HepG2 (cell line): ENCODE results near the gene ATR. TPM values are rescaled to one million over a fixed set of nuclear protein-coding genes. Genes with fewer than 3 reads are reported as not detected.

Experiments used
- ATAC-seq: fragments of 200-7000 bp; cut with Tn5 transposase; 3 replicates; pipeline ENCODE4 v1.9.1; 2020; ENCODE audit warnings: mild to moderate bottlenecking, moderate library complexity
- BruUV-seq: library from RNA; stranded (reverse); fragments of 400-500 nt; replicated peaks from 2 replicates; lab custom pipeline; 2021; lab: Mats Ljungman, UMichigan
- CTCF ChIA-PET: fragments of 300-600 bp; formaldehyde crosslinking; extraction: SDS; loops from one replicate; lab custom pipeline; 2021; ENCODE audit warnings: low total read pairs, inconsistent platforms, low intra/inter-chr PET ratio; lab: Yijun Ruan, JAX
- POLR2A ChIA-PET: fragments of 350-600 bp; sonication (Branson Sonifier 250); formaldehyde crosslinking; loops from one replicate; lab custom pipeline; 2020; ENCODE audit warnings: antibody characterized with exemption, inconsistent platforms; lab: Yijun Ruan, JAX
- DNase-seq: peaks from one replicate; pipeline ENCODE4 v3.0.0-alpha.2; 2015; ENCODE audit warnings: low spot score
- FAIRE-seq: peaks from 3 replicates; lab custom pipeline; 2011; peaks lifted over from hg19 to GRCh38; lab: Jason Lieb, UNC
- H2AFZ ChIP-seq: one replicate; pipeline ENCODE4 v1.6.1; 2011; ENCODE audit warnings: low read length, inconsistent platforms
- H3K27ac ChIP-seq: fragments of 300-600 bp; 3 replicates; pipeline ENCODE4 v1.8.0; 2011; ENCODE audit warnings: mixed run types, mild to moderate bottlenecking, mixed read lengths, low read length, inconsistent platforms; ENCODE audit not compliant: insufficient read depth; ENCODE audit errors: extremely low read length
- H3K27me3 ChIP-seq, 2 experiments: fragments of 200-600 bp in 1 of 2; 2 replicates in 1 of 2; 3 replicates in 1 of 2; pipeline versions ENCODE4 v1.6.0 to v1.8.0; 2011; ENCODE audit warnings: low read length in 2 of 2, mild to moderate bottlenecking in 2 of 2, moderate library complexity in 2 of 2, inconsistent platforms in 1 of 2; ENCODE audit not compliant: insufficient read depth in 2 of 2, control insufficient read depth in 1 of 2
- H3K36me3 ChIP-seq, 2 experiments: fragments of 200-600 bp in 1 of 2; replicated peaks in 1 of 2; 2 replicates in 1 of 2; 3 replicates in 1 of 2; pipeline versions ENCODE4 v1.5.1 to v1.8.0; 2011; ENCODE audit warnings: low read length in 2 of 2, inconsistent platforms in 1 of 2; ENCODE audit not compliant: insufficient read depth in 2 of 2, control insufficient read depth in 1 of 2
- H3K4me1 ChIP-seq: 2 replicates; pipeline ENCODE4 v1.5.1; 2012; ENCODE audit warnings: low read length, inconsistent platforms; ENCODE audit not compliant: insufficient read depth
- H3K4me2 ChIP-seq: 2 replicates; pipeline ENCODE4 v1.6.0; 2011; ENCODE audit warnings: low read depth, low read length, inconsistent platforms
- H3K4me3 ChIP-seq, 3 experiments: fragments of 200-600 bp in 1 of 3; sonication (generic), shearing (Covaris generic) in 1 of 3; replicated peaks in 1 of 3; 2 replicates each; pipeline ENCODE4 v1.5.1; 2011 to 2016; ENCODE audit warnings: low read length in 3 of 3, inconsistent platforms in 2 of 3, low read depth in 2 of 3, mild to moderate bottlenecking in 2 of 3, control low read depth in 1 of 3, mixed read lengths in 1 of 3; ENCODE audit not compliant: insufficient read depth in 1 of 3
- H3K79me2 ChIP-seq: one replicate; pipeline ENCODE4 v1.6.1; 2011; ENCODE audit warnings: low read length, inconsistent platforms; ENCODE audit not compliant: insufficient read depth
- H3K9ac ChIP-seq: 2 replicates; pipeline ENCODE4 v1.6.0; 2011; ENCODE audit warnings: mild to moderate bottlenecking, low read depth, low read length, inconsistent platforms; ENCODE audit not compliant: insufficient read depth
- H3K9me3 ChIP-seq: 2 replicates; pipeline ENCODE4 v1.5.1; 2012; ENCODE audit warnings: mild to moderate bottlenecking, low read length
- H4K20me1 ChIP-seq: 2 replicates; pipeline ENCODE4 v1.6.0; 2011; ENCODE audit warnings: inconsistent platforms, mild to moderate bottlenecking, low read length, moderate library complexity; ENCODE audit not compliant: insufficient read depth
- CBX2 ChIP-seq, 2 experiments: fragments of 200-600 bp in 1 of 2; sonication (generic); formaldehyde crosslinking in 1 of 2; IDR thresholded peaks; 2 replicates each; pipeline versions ENCODE4 v1.7.0 to v1.8.1; 2018 to 2022; ENCODE audit warnings: low read depth in 2 of 2, low read length in 1 of 2, mild to moderate bottlenecking in 1 of 2, missing genetic modification reagents in 1 of 2
- HHEX ChIP-seq: IDR thresholded peaks from 2 replicates; pipeline ENCODE4 v1.6.1; 2016; ENCODE audit warnings: control low read depth
- NONO ChIP-seq, 2 experiments: fragments of 450-650 bp in 1 of 2; sonication (generic) in 1 of 2; formaldehyde crosslinking in 1 of 2; IDR thresholded peaks in 1 of 2; conservative IDR thresholded peaks in 1 of 2; 2 replicates each; pipeline versions ENCODE4 v1.6.1 to v1.8.0; 2017 to 2022; ENCODE audit warnings: mild to moderate bottlenecking in 1 of 2, missing genetic modification reagents in 1 of 2, moderate library complexity in 1 of 2
- PRMT3 ChIP-seq: sonication (generic); formaldehyde crosslinking; IDR thresholded peaks from 2 replicates; pipeline ENCODE4 v1.8.1; 2022; ENCODE audit warnings: low read depth, mild to moderate bottlenecking, moderate library complexity, missing genetic modification reagents, borderline replicate concordance
- SP1 ChIP-seq, 2 experiments: fragments of 450-650 bp in 1 of 2; sonication (generic) in 1 of 2; formaldehyde crosslinking in 1 of 2; IDR thresholded peaks; 2 replicates each; pipeline versions ENCODE4 v1.4.0 to v1.6.1; 2016 to 2020; ENCODE audit warnings: missing genetic modification reagents in 1 of 2
- ZFAT ChIP-seq: sonication (generic); formaldehyde crosslinking; conservative IDR thresholded peaks from 2 replicates; pipeline ENCODE4 v1.8.1; 2023; ENCODE audit warnings: missing genetic modification reagents, inconsistent platforms
- ZNF12 ChIP-seq: sonication (generic); formaldehyde crosslinking; IDR thresholded peaks from 2 replicates; pipeline ENCODE4 v1.5.0; 2020; ENCODE audit warnings: missing genetic modification reagents
- ZNF30 ChIP-seq: sonication (generic); formaldehyde crosslinking; IDR thresholded peaks from 2 replicates; pipeline ENCODE4 v1.5.0; 2020; ENCODE audit warnings: mild to moderate bottlenecking, missing genetic modification reagents
- ZNF446 ChIP-seq: sonication (generic); formaldehyde crosslinking; IDR thresholded peaks from 2 replicates; pipeline ENCODE4 v1.5.0; 2020; ENCODE audit warnings: mild to moderate bottlenecking, missing genetic modification reagents
- ZNF484 ChIP-seq: sonication (generic); formaldehyde crosslinking; IDR thresholded peaks from 2 replicates; pipeline ENCODE4 v1.5.1; 2020; ENCODE audit warnings: mild to moderate bottlenecking, low read depth, missing genetic modification reagents, borderline replicate concordance
- ZSCAN22 ChIP-seq: sonication (generic); formaldehyde crosslinking; IDR thresholded peaks from 2 replicates; pipeline ENCODE4 v1.4.0; 2020; ENCODE audit warnings: mild to moderate bottlenecking, missing genetic modification reagents
- WGBS: methylation state at CpG from one replicate; pipeline ENCODE4 v1.1.6; 2017; ENCODE audit warnings: low lambda C conversion rate; 5-methylcytosine and 5-hydroxymethylcytosine counted together
- in situ Hi-C: cut with HindIII; loops from 2 replicates; pipeline ENCODE4 v1.10.0; 2017; ENCODE audit warnings: low pct_unique_long_range_greater_than_20kb; ENCODE audit not compliant: extremely low pct_ligation_motif_present
- intact Hi-C: fragments of 100-400 bp; cut with micrococcal nuclease; formaldehyde crosslinking; loops from one replicate; pipeline ENCODE4 v1.10.0; 2022; ENCODE audit not compliant: unreplicated experiment
- polyA plus RNA-seq, 8 experiments: library from polyadenylated mRNA; depleted of rRNA in 3 of 8; stranded (reverse) in 7 of 8; unstranded in 1 of 8; fragments of >200 nt; fragmentation: Illumina TruSeq in 4 of 8; extraction: Trizol in 4 of 8; gene quantifications; 2 replicates each; pipeline versions ENCODE4 v1.2.1 to v1.2.3, GENCODE V29; 2011 to 2016; ENCODE audit warnings: low read depth in 4 of 8, missing spikeins in 1 of 8, mixed read lengths in 1 of 8; ENCODE audit not compliant: insufficient read depth in 1 of 8
- total RNA-seq, 5 experiments: library from RNA; depleted of rRNA; stranded (reverse); fragments of >200 nt; fragmentation: Illumina TruSeq; extraction: Trizol; gene quantifications; 2 replicates each; pipeline ENCODE4 v1.2.3, GENCODE V29; 2016; ENCODE audit warnings: low read depth in 1 of 5
- TF ChIP-seq, protein P1 (sequence below): sonication (generic); formaldehyde crosslinking; IDR thresholded peaks from 2 replicates; pipeline ENCODE4 v1.9.0; 2021; ENCODE audit warnings: missing genetic modification reagents, borderline replicate concordance

Gene ATR
- total and polyA plus RNA-seq, 2 of the 13 experiments (the other 11 are each of a cell fraction or from before 2014, with no cell fraction given) = 6.6 to 17.0 TPM

DNA sequence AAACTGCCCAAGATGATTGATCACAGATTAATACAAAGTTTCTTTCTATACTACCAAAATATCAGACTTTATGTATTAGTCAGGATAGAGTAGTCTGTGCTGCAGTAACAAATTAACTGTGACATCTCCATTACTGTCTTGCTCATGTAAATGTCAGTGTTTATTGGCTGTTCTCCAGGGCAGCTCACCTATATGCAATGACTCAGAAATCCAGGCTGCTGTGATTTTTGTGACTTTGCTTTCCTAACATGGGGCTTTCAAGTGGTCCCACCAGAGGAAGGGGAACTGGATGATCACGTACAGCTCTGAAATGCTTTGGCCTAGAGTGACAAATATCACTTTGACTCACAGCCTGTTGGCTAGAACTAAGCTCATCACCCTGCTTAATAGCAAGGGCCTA lies 30.6 kb upstream of the ATR start:
- peaks cover 2% of the 10 kb centered on the region for H3K79me2 ChIP-seq
- H3K9me3 ChIP-seq = no peaks in the 10 kb centered on the region
- BruUV-seq = no TSS peak
- H3K4me2 ChIP-seq = no peak overlapping the region
- FAIRE-seq = no peak
- no peak overlapping the region for H3K4me3 ChIP-seq
- in situ Hi-C loops = no loop called here
- no peak overlapping the region for H3K27ac ChIP-seq
- no peaks in the 10 kb centered on the region for H4K20me1 ChIP-seq
- H3K4me1 ChIP-seq = no peaks in the 10 kb centered on the region
- ATAC-seq = no peak
- TF ChIP-seq ZNF12 (CRISPR knock-in tag) (peak; percentile 95), HHEX (no peak)
- no peak overlapping the region for H3K9ac ChIP-seq
- no peaks in the 10 kb centered on the region for H3K36me3 ChIP-seq
- ChIA-PET POLR2A (interaction anchor here (1.6 kb wide), 1 partner anchor 13 kb away, joined by 4 read pairs; no protein-coding TSS in a partner anchor), CTCF (no interaction called here)
- no peak for DNase-seq
- H2AFZ ChIP-seq = no peak overlapping the region
- WGBS = 90% methylated on average over 1 of the region's 1 CpG
- intact Hi-C loops = no loop called here
- H3K27me3 ChIP-seq = no peaks in the 10 kb centered on the region

DNA sequence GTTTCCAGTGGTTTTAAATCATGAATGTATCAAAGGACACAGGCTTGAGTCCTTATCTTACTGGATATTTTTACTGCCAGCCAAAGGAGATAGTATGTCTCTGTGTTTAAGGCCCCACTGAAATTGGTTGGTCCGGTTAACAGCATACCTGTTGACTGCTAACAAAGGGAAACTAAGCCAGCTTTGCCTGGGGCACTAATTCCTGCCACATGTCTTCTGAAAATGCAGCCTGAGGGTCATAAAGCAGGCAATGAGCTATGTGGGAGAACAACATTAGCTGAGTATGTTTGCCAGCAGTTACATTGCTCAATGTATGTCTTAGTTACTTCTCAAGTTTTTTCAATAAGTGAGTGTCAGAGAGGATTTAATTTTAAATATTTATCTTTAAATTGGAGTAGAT lies 30.1 kb upstream of the ATR start:
- DNase-seq (no peak), ATAC-seq (no peak), FAIRE-seq (no peak)
- Histone ChIP-seq H3K4me1 (no peaks in the 10 kb centered on the region), H2AFZ (no peak overlapping the region), H3K27me3 (no peaks in the 10 kb centered on the region), H3K27ac (no peak overlapping the region), H4K20me1 (no peaks in the 10 kb centered on the region), H3K4me2 (no peak overlapping the region), H3K9me3 (no peaks in the 10 kb centered on the region), H3K4me3 (no peak overlapping the region), H3K36me3 (no peaks in the 10 kb centered on the region), H3K9ac (no peak overlapping the region), H3K79me2 (peaks cover 2% of the 10 kb centered on the region)
- intact Hi-C loops (no loop called here), in situ Hi-C loops (no loop called here)
- no TSS peak for BruUV-seq
- 100% methylated on average over 1 of the region's 1 CpG for WGBS
- TF ChIP-seq ZNF446 (CRISPR knock-in tag) (no peak), ZFAT (CRISPR knock-in tag) (no peak), ZNF30 (CRISPR knock-in tag) (no peak), ZSCAN22 (CRISPR knock-in tag) (no peak), SP1 (IDR thresholded peaks at IDR 0.05) (no peak), SP1 (CRISPR knock-in tag; IDR thresholded peaks at IDR 0.05) (no peak), ZNF484 (no peak), CBX2 (IDR thresholded peaks at IDR 0.05; ENCODE audit: low read depth, low read length) (no peak), CBX2 (CRISPR knock-in tag; IDR thresholded peaks at IDR 0.05; ENCODE audit: low read depth) (no peak), PRMT3 (CRISPR knock-in tag) (no peak), NONO (IDR thresholded peaks at IDR 0.05) (no peak), NONO (CRISPR knock-in tag; conservative IDR thresholded peaks at IDR 0.05) (no peak)
- TF ChIP-seq, protein P1, sequence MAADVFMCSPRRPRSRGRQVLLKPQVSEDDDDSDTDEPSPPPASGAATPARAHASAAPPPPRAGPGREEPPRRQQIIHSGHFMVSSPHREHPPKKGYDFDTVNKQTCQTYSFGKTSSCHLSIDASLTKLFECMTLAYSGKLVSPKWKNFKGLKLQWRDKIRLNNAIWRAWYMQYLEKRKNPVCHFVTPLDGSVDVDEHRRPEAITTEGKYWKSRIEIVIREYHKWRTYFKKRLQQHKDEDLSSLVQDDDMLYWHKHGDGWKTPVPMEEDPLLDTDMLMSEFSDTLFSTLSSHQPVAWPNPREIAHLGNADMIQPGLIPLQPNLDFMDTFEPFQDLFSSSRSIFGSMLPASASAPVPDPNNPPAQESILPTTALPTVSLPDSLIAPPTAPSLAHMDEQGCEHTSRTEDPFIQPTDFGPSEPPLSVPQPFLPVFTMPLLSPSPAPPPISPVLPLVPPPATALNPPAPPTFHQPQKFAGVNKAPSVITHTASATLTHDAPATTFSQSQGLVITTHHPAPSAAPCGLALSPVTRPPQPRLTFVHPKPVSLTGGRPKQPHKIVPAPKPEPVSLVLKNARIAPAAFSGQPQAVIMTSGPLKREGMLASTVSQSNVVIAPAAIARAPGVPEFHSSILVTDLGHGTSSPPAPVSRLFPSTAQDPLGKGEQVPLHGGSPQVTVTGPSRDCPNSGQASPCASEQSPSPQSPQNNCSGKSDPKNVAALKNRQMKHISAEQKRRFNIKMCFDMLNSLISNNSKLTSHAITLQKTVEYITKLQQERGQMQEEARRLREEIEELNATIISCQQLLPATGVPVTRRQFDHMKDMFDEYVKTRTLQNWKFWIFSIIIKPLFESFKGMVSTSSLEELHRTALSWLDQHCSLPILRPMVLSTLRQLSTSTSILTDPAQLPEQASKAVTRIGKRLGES = no peak
- ChIA-PET CTCF (no interaction called here), POLR2A (no interaction called here)
